HG03135 (cell line): ENCODE results near the gene C11orf71.
A peak's percentile ranks its signal among the peaks of the same experiment; 100 is the strongest.

Experiments used
- ATAC-seq: cut with Tn5 transposase; IDR thresholded peaks from one replicate; pipeline ENCODE4 v1.9.1; 2021; ENCODE audit warnings: mild to moderate bottlenecking, moderate library complexity; ENCODE audit not compliant: unreplicated experiment

C11orf71 gene

GRCh38 chr11:114400216-114400914 is at the start of gene C11orf71, which contains the start of gene RBM7:
Gene C11orf71 (minus strand): TSS chr11:114400511. CDS start chr11:114400331, 180 bp downstream.
Gene RBM7 (plus strand): TSS chr11:114400666. CDS start chr11:114400672, 6 bp downstream.
- peak; percentile 91 for ATAC-seq

- ATAC-seq = no peak
Measured at GRCh38 chr11:114449845-114450244, 49.5 kb upstream of the C11orf71 start.

GRCh38 chr11:114448749-114449482 is 48.6 kb upstream of the C11orf71 start:
- no peak for ATAC-seq

GRCh38 chr11:114447892-114448291 is 47.6 kb upstream of the C11orf71 start:
- ATAC-seq = no peak

- no peak for ATAC-seq
Measured at GRCh38 chr11:114447444-114447843, 47.1 kb upstream of the C11orf71 start.

GRCh38 chr11:114442536-114442935 is 42.2 kb upstream of the C11orf71 start:
- ATAC-seq = no peak

- ATAC-seq = no peak
Measured at GRCh38 chr11:114441921-114442320, 41.6 kb upstream of the C11orf71 start.

- ATAC-seq = no peak
Measured at GRCh38 chr11:114440971-114441763, 40.9 kb upstream of the C11orf71 start.

- ATAC-seq = no peak
Measured at GRCh38 chr11:114440121-114440860, 40.0 kb upstream of the C11orf71 start.

GRCh38 chr11:114439229-114440120 is 39.2 kb upstream of the C11orf71 start, which contains the start of gene REXO2:
Gene REXO2 (plus strand): TSS chr11:114439467. CDS start chr11:114439529, 62 bp downstream.
- ATAC-seq = peak; percentile 97

- no peak for ATAC-seq
Measured at GRCh38 chr11:114438303-114438702, 38.0 kb upstream of the C11orf71 start.

- no peak for ATAC-seq
Measured at GRCh38 chr11:114433376-114433775, 33.1 kb upstream of the C11orf71 start.

- no peak for ATAC-seq
Measured at GRCh38 chr11:114432893-114433292, 32.6 kb upstream of the C11orf71 start.

GRCh38 chr11:114430290-114430689 is 30.0 kb upstream of the C11orf71 start:
- ATAC-seq = no peak

GRCh38 chr11:114426280-114426679 is 26.0 kb upstream of the C11orf71 start:
- ATAC-seq = no peak

GRCh38 chr11:114416441-114416961 is 16.2 kb upstream of the C11orf71 start:
- no peak for ATAC-seq

GRCh38 chr11:114413958-114414357 is 13.6 kb upstream of the C11orf71 start:
- ATAC-seq = no peak

- no peak for ATAC-seq
Measured at GRCh38 chr11:114412946-114413345, 12.6 kb upstream of the C11orf71 start.

GRCh38 chr11:114401311-114401710 is 1.0 kb upstream of the C11orf71 start:
- ATAC-seq = no peak
